Gastroesophageal sphincter (tissue), 4 donors: ENCODE measurements around the gene TMEM169. TPM values are rescaled to one million over a fixed set of nuclear protein-coding genes. Genes with fewer than 3 reads are reported as not detected.
A peak's percentile ranks its signal among the peaks of the same experiment; 100 is the strongest.

Source experiments
- ATAC-seq: fragments of 150-250 bp; one replicate; pipeline ENCODE4 v1.9.1; 2016; ENCODE audit warnings: mild to moderate bottlenecking, moderate library complexity
- H3K27ac ChIP-seq, 4 donors: fragments of 200-600 bp; sonication (generic) in 3 of 4; 1 replicate in 3 of 4; 2 replicates in 1 of 4; pipeline ENCODE4 v1.5.1; 2016 to 2019
- H3K27me3 ChIP-seq: fragments of 200-600 bp; sonication (generic); one replicate; pipeline ENCODE4 v1.5.1; 2019
- H3K36me3 ChIP-seq, 2 donors: fragments of 200-600 bp; sonication (generic); one replicate each; pipeline ENCODE4 v1.5.1; 2019; ENCODE audit warnings: control low read depth in 1 of 2
- H3K4me1 ChIP-seq, 3 donors: fragments of 200-600 bp; sonication (generic); 1 replicate in 2 of 3; 2 replicates in 1 of 3; pipeline ENCODE4 v1.5.1; 2016 to 2019; ENCODE audit warnings: control low read depth in 2 of 3
- H3K4me3 ChIP-seq, 2 donors: fragments of 200-600 bp; sonication (generic); one replicate each; pipeline ENCODE4 v1.5.1; 2019; ENCODE audit warnings: mild to moderate bottlenecking in 1 of 2, moderate library complexity in 1 of 2
- H3K9me3 ChIP-seq, 3 donors: fragments of 200-600 bp; sonication (generic); one replicate each; pipeline ENCODE4 v1.5.1; 2017 to 2019; ENCODE audit warnings: control low read depth in 2 of 3
- EP300 ChIP-seq: sonication (generic); formaldehyde crosslinking; IDR thresholded peaks from one replicate; pipeline ENCODE4 v1.6.1; 2017; ENCODE audit warnings: antibody characterized with exemption, mild to moderate bottlenecking
- POLR2A ChIP-seq, 2 donors: fragments of 450-650 bp; IDR thresholded peaks; one replicate each; pipeline ENCODE4 v1.6.1; 2017; ENCODE audit warnings: antibody characterized with exemption in 2 of 2, mild to moderate bottlenecking in 2 of 2, moderate library complexity in 1 of 2
- POLR2AphosphoS5 ChIP-seq: sonication (generic); formaldehyde crosslinking; IDR thresholded peaks from one replicate; pipeline ENCODE4 v1.6.1; 2017; ENCODE audit warnings: antibody characterized with exemption
- WGBS, 2 donors: methylation state at CpG; one replicate each; pipeline ENCODE4 v1.1.5; 2018; ENCODE audit warnings: low coverage in 1 of 2; 5-methylcytosine and 5-hydroxymethylcytosine counted together
- total RNA-seq, 4 donors: library from RNA; depleted of rRNA; stranded (reverse); fragments of >200 nt; gene quantifications; one replicate each; pipeline ENCODE4 v1.1.0, GENCODE V29; 2016
- TF ChIP-seq, protein P1 (sequence below), 4 experiments: fragments of 200-600 bp in 2 of 4; fragments of 450-650 bp in 2 of 4; sonication (generic) in 1 of 4; IDR thresholded peaks; one replicate each; pipeline ENCODE4 v1.5.1; 2017 to 2019; ENCODE audit warnings: antibody characterized with exemption in 4 of 4, mild to moderate bottlenecking in 2 of 4, moderate library complexity in 2 of 4

TMEM169 gene
- total RNA-seq, 4 donors from 2014 or later = 0.67 to 3.1 (median 0.78) TPM; not detected in 1

DNA sequence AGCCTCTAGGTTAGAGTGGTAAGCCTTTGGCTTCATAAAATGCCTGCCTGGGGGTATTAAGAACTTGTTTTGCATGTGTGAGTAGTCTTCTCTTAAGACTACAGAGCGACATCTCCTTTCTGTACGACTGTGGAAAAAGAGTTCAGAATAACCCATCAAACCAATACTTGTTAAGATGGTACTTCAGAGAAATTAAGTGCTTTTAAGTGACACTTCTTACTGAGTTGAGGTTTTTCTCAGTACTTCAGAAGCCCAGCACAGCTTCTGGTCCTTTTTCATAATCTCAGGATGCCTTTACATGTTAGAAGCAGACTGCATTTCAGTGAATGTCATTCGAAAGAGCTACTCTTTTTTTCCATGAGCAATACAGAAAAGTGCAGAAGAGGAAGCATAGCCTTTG lies 38.3 kb downstream of the TMEM169 start:
- ATAC-seq = no peak
- H3K27me3 ChIP-seq = no peaks in the 10 kb centered on the region
- H3K4me3 ChIP-seq = no peak overlapping the region
- H3K36me3 ChIP-seq = peaks cover 10 to 89% of the 10 kb centered on the region in 2 donors
- H3K4me1 ChIP-seq = peaks cover 3 to 42% (median 3%) of the 10 kb centered on the region in 3 donors
- H3K27ac ChIP-seq = no peak overlapping the region
- 73 to 88% methylated on average over 3 of the region's 3 CpGs for WGBS, 2 donors
- no peak for TF ChIP-seq EP300
- no peaks in the 10 kb centered on the region for H3K9me3 ChIP-seq

DNA sequence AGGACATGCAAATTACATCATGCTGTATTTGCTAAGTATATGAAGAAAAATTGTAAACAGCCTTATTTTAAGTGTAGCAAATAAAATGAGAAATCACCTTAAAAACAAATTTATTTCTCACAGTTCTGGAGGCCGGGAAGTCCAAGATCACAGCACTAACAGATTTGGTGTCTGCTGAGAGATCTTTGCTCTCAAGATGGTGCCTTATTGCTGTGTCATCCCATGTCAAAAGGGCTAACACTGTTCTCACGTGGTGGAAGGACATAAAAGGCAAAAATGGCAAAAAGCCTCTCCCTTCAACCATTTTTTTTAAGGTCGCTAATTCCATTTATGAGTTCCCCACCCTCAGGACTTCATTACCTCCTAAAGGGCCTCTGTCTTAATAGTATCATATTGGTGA lies 39.5 kb downstream of the TMEM169 start:
- peaks cover 16 to 100% of the 10 kb centered on the region in 2 donors for H3K36me3 ChIP-seq
- no peak for ATAC-seq
- no peaks in the 10 kb centered on the region for H3K27me3 ChIP-seq
- H3K4me3 ChIP-seq = no peak overlapping the region
- H3K4me1 ChIP-seq = peaks cover 0 to 31% (median 0%) of the 10 kb centered on the region in 3 donors
- TF ChIP-seq EP300 (no peak), POLR2AphosphoS5 (no peak), POLR2A (IDR thresholded peaks at IDR 0.05) (no peak)
- TF ChIP-seq, protein P1, sequence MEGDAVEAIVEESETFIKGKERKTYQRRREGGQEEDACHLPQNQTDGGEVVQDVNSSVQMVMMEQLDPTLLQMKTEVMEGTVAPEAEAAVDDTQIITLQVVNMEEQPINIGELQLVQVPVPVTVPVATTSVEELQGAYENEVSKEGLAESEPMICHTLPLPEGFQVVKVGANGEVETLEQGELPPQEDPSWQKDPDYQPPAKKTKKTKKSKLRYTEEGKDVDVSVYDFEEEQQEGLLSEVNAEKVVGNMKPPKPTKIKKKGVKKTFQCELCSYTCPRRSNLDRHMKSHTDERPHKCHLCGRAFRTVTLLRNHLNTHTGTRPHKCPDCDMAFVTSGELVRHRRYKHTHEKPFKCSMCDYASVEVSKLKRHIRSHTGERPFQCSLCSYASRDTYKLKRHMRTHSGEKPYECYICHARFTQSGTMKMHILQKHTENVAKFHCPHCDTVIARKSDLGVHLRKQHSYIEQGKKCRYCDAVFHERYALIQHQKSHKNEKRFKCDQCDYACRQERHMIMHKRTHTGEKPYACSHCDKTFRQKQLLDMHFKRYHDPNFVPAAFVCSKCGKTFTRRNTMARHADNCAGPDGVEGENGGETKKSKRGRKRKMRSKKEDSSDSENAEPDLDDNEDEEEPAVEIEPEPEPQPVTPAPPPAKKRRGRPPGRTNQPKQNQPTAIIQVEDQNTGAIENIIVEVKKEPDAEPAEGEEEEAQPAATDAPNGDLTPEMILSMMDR (IDR thresholded peaks at IDR 0.05) = no peak
- no peak overlapping the region for H3K27ac ChIP-seq
- WGBS, 2 donors = 73 to 87% methylated on average over 3 of the region's 3 CpGs
- no peaks in the 10 kb centered on the region for H3K9me3 ChIP-seq

DNA sequence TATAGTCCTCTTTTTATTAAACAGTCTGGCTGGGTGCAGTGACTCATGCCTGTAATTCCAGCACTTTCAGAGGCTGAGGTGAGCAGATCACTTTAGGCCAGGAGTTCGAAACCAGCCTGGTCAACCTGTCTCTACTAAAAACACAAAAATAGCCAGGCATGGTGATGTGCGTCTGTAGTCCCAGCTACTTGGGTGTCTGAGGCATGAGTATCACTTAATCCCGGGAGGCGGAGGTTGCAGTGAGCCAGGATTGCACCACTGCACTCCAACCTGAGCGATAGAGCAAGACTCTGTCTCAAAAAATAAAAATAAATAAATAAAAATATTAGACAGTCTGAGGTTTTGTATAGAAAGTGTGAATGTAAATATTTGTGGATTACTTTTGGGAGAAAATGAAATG lies 45.2 kb downstream of the TMEM169 start:
- peaks cover 11 to 96% of the 10 kb centered on the region in 2 donors for H3K36me3 ChIP-seq
- ATAC-seq = no peak
- H3K4me1 ChIP-seq = peaks cover 0 to 21% (median 0%) of the 10 kb centered on the region in 3 donors
- H3K27ac ChIP-seq = no peak overlapping the region
- no peak overlapping the region for H3K4me3 ChIP-seq
- no peaks in the 10 kb centered on the region for H3K9me3 ChIP-seq
- TF ChIP-seq, protein P1 (IDR thresholded peaks at IDR 0.05) = no peak
- TF ChIP-seq POLR2AphosphoS5 (no peak), EP300 (no peak), POLR2A (IDR thresholded peaks at IDR 0.05) (no peak)
- no peaks in the 10 kb centered on the region for H3K27me3 ChIP-seq
- WGBS, 2 donors = 90% methylated on average over 5 of the region's 5 CpGs; no CpG with 5 or more reads in 1 of the 2 donors

DNA sequence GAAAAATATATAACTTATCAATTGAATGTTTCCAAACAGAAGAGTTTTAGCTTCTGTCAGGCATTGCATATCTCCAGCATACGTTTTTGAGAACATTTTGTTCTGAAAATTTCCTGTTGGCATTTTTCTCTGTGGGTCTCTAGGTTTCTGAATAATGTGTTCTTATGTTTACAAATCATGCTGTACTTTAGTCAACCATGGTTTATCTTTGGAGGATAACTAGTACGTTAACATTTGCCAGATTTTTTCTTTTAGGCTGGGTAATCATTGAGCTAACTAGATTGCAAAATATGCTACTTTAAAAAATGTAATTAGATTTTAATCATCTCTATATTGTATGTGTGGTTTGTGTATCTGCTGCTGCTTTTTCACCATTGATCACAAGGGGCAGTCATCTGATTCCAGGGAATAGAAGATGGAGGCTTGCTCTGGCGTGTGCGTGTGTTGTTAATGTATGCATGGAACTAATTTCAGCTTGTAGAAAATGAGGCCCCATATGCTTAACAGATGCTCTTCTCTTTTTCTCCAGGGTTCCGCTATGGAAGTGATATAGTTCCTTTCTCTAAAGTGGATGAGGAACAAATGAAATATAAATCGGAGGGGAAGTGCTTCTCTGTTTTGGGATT lies 48.7 kb downstream of the TMEM169 start:
- TF ChIP-seq POLR2AphosphoS5 (peak; percentile 64), POLR2A (IDR thresholded peaks at IDR 0.05) (no peak), EP300 (no peak)
- TF ChIP-seq, protein P1 (IDR thresholded peaks at IDR 0.05) = no peak
- no peak for ATAC-seq
- Histone ChIP-seq H3K36me3 (peaks cover 18 to 96% of the 10 kb centered on the region in 2 donors), H3K27ac (peak overlapping the region in 1 of 4 donors; percentile 32), H3K9me3 (no peaks in the 10 kb centered on the region), H3K4me3 (no peak overlapping the region), H3K27me3 (no peaks in the 10 kb centered on the region), H3K4me1 (peaks cover 0 to 21% (median 0%) of the 10 kb centered on the region in 3 donors)
- WGBS, 2 donors = 68 to 71% methylated on average over 5 to 6 of the region's 6 CpGs

DNA sequence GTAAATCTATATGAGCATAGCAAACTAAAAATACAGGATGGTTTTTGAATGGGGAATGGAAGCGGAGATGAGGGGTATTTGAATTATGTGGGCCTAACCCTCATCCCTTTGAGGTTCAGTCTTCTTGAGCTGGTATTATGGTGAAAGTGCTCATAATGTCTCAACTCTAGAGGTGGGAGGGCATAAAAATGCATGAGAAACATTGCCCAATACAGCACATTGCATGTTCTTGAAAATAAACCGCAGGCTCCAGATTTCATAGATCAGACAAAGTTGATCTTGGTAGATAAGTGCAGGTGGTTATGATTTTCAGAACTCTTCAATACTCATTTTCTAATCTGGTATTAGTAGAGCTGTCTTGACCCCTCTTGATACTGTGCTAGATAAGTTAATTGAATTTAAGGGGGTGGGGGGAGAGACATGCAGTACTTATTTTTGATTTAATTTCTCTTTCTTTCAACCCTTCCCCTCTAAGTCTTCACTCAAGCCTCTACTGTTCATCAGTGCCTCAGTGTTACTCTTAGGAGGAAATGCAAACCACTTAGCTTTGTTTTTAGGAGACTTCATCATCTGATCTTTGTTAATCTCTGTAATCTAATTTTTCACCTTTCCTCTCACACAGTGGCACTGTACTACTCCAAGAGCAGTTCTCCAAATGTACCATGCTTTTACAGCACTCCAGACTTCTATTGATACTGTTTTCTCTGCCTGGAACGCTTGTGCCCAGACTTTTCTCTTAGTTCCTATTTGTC lies 49.6 kb downstream of the TMEM169 start:
- Histone ChIP-seq H3K9me3 (no peaks in the 10 kb centered on the region), H3K4me1 (peaks cover 0 to 21% (median 0%) of the 10 kb centered on the region in 3 donors), H3K4me3 (no peak overlapping the region), H3K27ac (no peak overlapping the region), H3K36me3 (peaks cover 12 to 96% of the 10 kb centered on the region in 2 donors), H3K27me3 (no peaks in the 10 kb centered on the region)
- TF ChIP-seq POLR2A (IDR thresholded peaks at IDR 0.05) (no peak), EP300 (no peak), POLR2AphosphoS5 (no peak)
- TF ChIP-seq, protein P1 (IDR thresholded peaks at IDR 0.05) = no peak
- WGBS, 2 donors = 84 to 100% methylated on average over 3 of the region's 3 CpGs
- ATAC-seq = no peak
